ENCODE results near the gene NACA2. TPM values are rescaled to one million over a fixed set of nuclear protein-coding genes. Genes with fewer than 3 reads are reported as not detected.

Gene NACA2
- total and polyA plus RNA-seq, 2 of the 8 experiments (the other 6 are each of a cell fraction or from before 2014, with no cell fraction given), result not detected

GRCh38 chr17:61618950-61619349, 27.9 kb upstream of the NACA2 start:
- 86% methylated on average over 1 of the region's 1 CpG; no CpG with 5 or more reads in 1 of the 2 experiments for WGBS, 2 experiments (ENCODE audit: extremely low coverage in 1 of 2, insufficient coverage in 1 of 2, insufficient read length in 1 of 2, insufficient replicate concordance in 2 of 2, low coverage in 1 of 2, low lambda C conversion rate in 2 of 2, missing lambda C conversion rate in 1 of 2)
- no peak for TF ChIP-seq TEAD4 (IDR thresholded peaks at IDR 0.05; ENCODE audit: low read depth, low read length)
- no peak for TF ChIP-seq RXRA (IDR thresholded peaks at IDR 0.05; ENCODE audit: insufficient read depth, low read depth, low read length)
- no peak for TF ChIP-seq USF2 (IDR thresholded peaks at IDR 0.05; ENCODE audit: low read length)
- TF ChIP-seq CHD1 (IDR thresholded peaks at IDR 0.05; ENCODE audit: low read depth, low read length), result no peak
- no peak for TF ChIP-seq CHD2 (IDR thresholded peaks at IDR 0.05; ENCODE audit: low read length)
- no peak for TF ChIP-seq YY1 (IDR thresholded peaks at IDR 0.05; ENCODE audit: low read depth, low read length)
- no peak for TF ChIP-seq JUND (IDR thresholded peaks at IDR 0.05; ENCODE audit: low read length)
- TF ChIP-seq EP300 (IDR thresholded peaks at IDR 0.05; ENCODE audit: borderline replicate concordance in 1 of 2, low read depth in 2 of 2, low read length in 2 of 2), result no peak
- no peak for TF ChIP-seq CTCF (IDR thresholded peaks at IDR 0.05; ENCODE audit: control extremely low read depth in 1 of 3, insufficient read depth in 1 of 3, low read depth in 1 of 3, low read length in 3 of 3)
- TF ChIP-seq GTF2F1 (IDR thresholded peaks at IDR 0.05; ENCODE audit: borderline replicate concordance, low read depth, low read length), result no peak
- no peak for TF ChIP-seq GABPA (IDR thresholded peaks at IDR 0.05; ENCODE audit: borderline replicate concordance, insufficient read depth, low read length)

More at GRCh38 chr17:61618950-61619349, 27.9 kb upstream of the NACA2 start:
- Histone ChIP-seq H3K4me3 (ENCODE audit: extremely low read depth in 1 of 4, insufficient read depth in 2 of 4, low read depth in 3 of 4, low read length in 4 of 4) (no peak overlapping the region), H3K79me1 (ENCODE audit: low read depth, low read length) (no peaks in the 10 kb centered on the region), H3K9me3 (ENCODE audit: insufficient read depth in 2 of 2, low read depth in 1 of 2, low read length in 1 of 2) (peaks cover 3 to 10% of the 10 kb centered on the region in 2 experiments; a peak in 2 of 4 replicates), H3K27me3 (replicated peaks in 1 of 4; ENCODE audit: control insufficient read depth in 3 of 4, extremely low read depth in 1 of 4, insufficient read depth in 3 of 4, low read length in 3 of 4) (no peaks in the 10 kb centered on the region), H4K8ac (ENCODE audit: extremely low read depth, insufficient read depth, low read length) (no peak overlapping the region), H4K91ac (replicated peaks; ENCODE audit: insufficient read length, low read length) (no peak overlapping the region), H2BK5ac (ENCODE audit: low read depth, low read length) (no peak overlapping the region), H2BK120ac (replicated peaks; ENCODE audit: low read depth, low read length) (no peak overlapping the region), H2BK12ac (ENCODE audit: low read depth, low read length) (no peak overlapping the region), H2BK20ac (ENCODE audit: low read length) (no peak overlapping the region), H3K36me3 (ENCODE audit: control insufficient read depth in 2 of 4, insufficient read depth in 4 of 4, low read length in 3 of 4) (no peaks in the 10 kb centered on the region; a peak in 2 of 8 replicates), H3K4me1 (replicated peaks in 1 of 4; ENCODE audit: control insufficient read depth in 3 of 4, insufficient read depth in 4 of 4, low read length in 3 of 4) (peaks cover 0 to 4% (median 0%) of the 10 kb centered on the region in 4 experiments; a peak in 1 of 7 replicates), H3K18ac (ENCODE audit: extremely low read depth, low read length) (no peak overlapping the region), H2AK5ac (ENCODE audit: low read depth, low read length) (no peak overlapping the region), H4K5ac (ENCODE audit: insufficient read length, low read depth, low read length) (no peak overlapping the region), H3K79me2 (ENCODE audit: control insufficient read depth in 1 of 2, insufficient read depth in 2 of 2, low read length in 2 of 2) (no peaks in the 10 kb centered on the region), H3K9ac (replicated peaks in 1 of 4; ENCODE audit: extremely low read depth in 1 of 4, low read depth in 3 of 4, low read length in 3 of 4) (no peak overlapping the region), H2AFZ (ENCODE audit: low read length) (no peak overlapping the region), H3K56ac (replicated peaks; ENCODE audit: insufficient read length, low read depth, low read length) (no peak overlapping the region), H2BK15ac (ENCODE audit: low read length) (no peak overlapping the region), H4K20me1 (replicated peaks in 1 of 2; ENCODE audit: control insufficient read depth in 1 of 2, insufficient read depth in 2 of 2, low read length in 2 of 2) (no peaks in the 10 kb centered on the region), H3K27ac (ENCODE audit: low read depth, low read length) (no peak overlapping the region), H3K4me2 (ENCODE audit: insufficient read depth in 1 of 2, low read depth in 2 of 2, low read length in 2 of 2) (no peak overlapping the region), H3K14ac (ENCODE audit: insufficient read length) (no peak overlapping the region), H3K4ac (replicated peaks; ENCODE audit: insufficient read length, low read depth, low read length) (no peak overlapping the region), H3K23ac (ENCODE audit: insufficient read length) (no peak overlapping the region), H3K23me2 (ENCODE audit: low read depth, low read length) (no peaks in the 10 kb centered on the region; the same call in 1 of the 2 replicates)
- ChIA-PET CTCF (ENCODE audit: partially characterized antibody) (interaction anchor here (0.6 kb wide), 2 partner anchors 490 to 1286 kb away, joined by 3 read pairs; no protein-coding TSS in a partner anchor), POLR2A (ENCODE audit: partially characterized antibody) (no interaction called here)
- no peak for FAIRE-seq
- no peak for DNase-seq (ENCODE audit: low read depth in 1 of 2, low spot score in 2 of 2)
